Endothelial cell of umbilical vein (primary cell): ENCODE results near the gene TNS1. TPM values are rescaled to one million over a fixed set of nuclear protein-coding genes. Genes with fewer than 3 reads are reported as not detected.

ENCODE experiments used
- BruUV-seq: library from RNA; stranded (reverse); fragments of 400-500 nt; replicated peaks from 2 replicates; lab custom pipeline; 2021; lab: Mats Ljungman, UMichigan
- CTCF ChIA-PET: fragments of 300-600, 350-600 bp; sonication (Branson Sonifier 250); formaldehyde crosslinking; loops from one replicate; lab custom pipeline; 2021; ENCODE audit warnings: antibody characterized with exemption, inconsistent platforms; lab: Charles Lee
- POLR2A ChIA-PET: fragments of 300-600, 350-600 bp; sonication (Branson Sonifier 250); formaldehyde crosslinking; loops from one replicate; lab custom pipeline; 2021; ENCODE audit warnings: antibody characterized with exemption, inconsistent platforms; lab: Charles Lee
- DNase-seq: peaks from one replicate; pipeline ENCODE4 v3.0.0-alpha.2; 2011; ENCODE audit warnings: low read depth, low spot score
- FAIRE-seq: peaks from 2 replicates; lab custom pipeline; 2011; peaks lifted over from hg19 to GRCh38; lab: Jason Lieb, UNC
- H2AFZ ChIP-seq: 2 replicates; pipeline ENCODE4 v1.6.0; 2012; ENCODE audit warnings: low read depth, low read length, control low read depth, inconsistent platforms
- H3K27ac ChIP-seq: 2 replicates; pipeline ENCODE4 v1.5.1; 2011; ENCODE audit warnings: low read depth, mild to moderate bottlenecking, control low read depth, low read length, moderate library complexity; ENCODE audit not compliant: insufficient read depth
- H3K27me3 ChIP-seq, 2 experiments: 2 replicates each; pipeline versions ENCODE4 v1.6.0 to v1.6.1; 2011; ENCODE audit warnings: low read length in 2 of 2, mixed read lengths in 1 of 2; ENCODE audit not compliant: control insufficient read depth in 2 of 2, insufficient read depth in 2 of 2
- H3K36me3 ChIP-seq, 2 experiments: 2 replicates in 1 of 2; 3 replicates in 1 of 2; pipeline ENCODE4 v1.5.1; 2011; ENCODE audit warnings: low read length in 2 of 2, mild to moderate bottlenecking in 1 of 2, moderate library complexity in 1 of 2; ENCODE audit not compliant: control insufficient read depth in 2 of 2, insufficient read depth in 2 of 2; ENCODE audit errors: extremely low read depth in 1 of 2
- H3K4me1 ChIP-seq: 3 replicates; pipeline ENCODE4 v1.5.1; 2011; ENCODE audit warnings: mild to moderate bottlenecking, low read length; ENCODE audit not compliant: control insufficient read depth, insufficient read depth; ENCODE audit errors: extremely low read depth
- H3K4me2 ChIP-seq: 2 replicates; pipeline ENCODE4 v1.6.1; 2011; ENCODE audit warnings: low read length, control low read depth, mixed read lengths; ENCODE audit not compliant: insufficient read depth
- H3K4me3 ChIP-seq, 3 experiments: fragments of 200-600 bp in 1 of 3; sonication (generic), shearing (Covaris generic) in 1 of 3; replicated peaks in 1 of 3; 2 replicates each; pipeline ENCODE4 v1.5.1; 2011 to 2016; ENCODE audit warnings: control low read depth in 3 of 3, low read length in 3 of 3, mild to moderate bottlenecking in 2 of 3, inconsistent platforms in 1 of 3, low read depth in 1 of 3, moderate library complexity in 1 of 3; ENCODE audit not compliant: insufficient read depth in 1 of 3
- H3K79me2 ChIP-seq: 2 replicates; pipeline ENCODE4 v1.6.0; 2012; ENCODE audit warnings: low read length, inconsistent platforms; ENCODE audit not compliant: control insufficient read depth, insufficient read depth
- H3K9ac ChIP-seq: replicated peaks from 2 replicates; pipeline ENCODE3; 2011; ENCODE audit warnings: low read length, control low read depth; ENCODE audit not compliant: insufficient read depth; ENCODE audit errors: extremely low read depth
- H3K9me1 ChIP-seq: replicated peaks from 3 replicates; pipeline ENCODE4 v1.6.0; 2011; ENCODE audit warnings: mild to moderate bottlenecking, low read length; ENCODE audit not compliant: control insufficient read depth, insufficient read depth; ENCODE audit errors: extremely low read depth
- H3K9me3 ChIP-seq: replicated peaks from 2 replicates; pipeline ENCODE4 v1.5.1; 2012; ENCODE audit warnings: low read length, inconsistent platforms; ENCODE audit not compliant: control insufficient read depth, insufficient read depth
- H4K20me1 ChIP-seq: replicated peaks from 2 replicates; pipeline ENCODE3; 2011; ENCODE audit warnings: mild to moderate bottlenecking, low read length; ENCODE audit not compliant: control insufficient read depth, insufficient read depth; ENCODE audit errors: extremely low read depth
- CTCF ChIP-seq, 2 donors: IDR thresholded peaks; 1 replicate in 1 of 2; 2 replicates in 1 of 2; pipeline ENCODE4 v1.5.1; 2011; ENCODE audit warnings: low read length in 2 of 2, mild to moderate bottlenecking in 2 of 2, moderate library complexity in 2 of 2, control low read depth in 1 of 2, inconsistent platforms in 1 of 2, low read depth in 1 of 2; ENCODE audit not compliant: insufficient read depth in 1 of 2; ENCODE audit errors: extremely low read depth in 1 of 2
- EZH2 ChIP-seq: IDR thresholded peaks from 2 replicates; pipeline ENCODE4 v1.6.1; 2012; ENCODE audit warnings: borderline replicate concordance, low read depth, mild to moderate bottlenecking, moderate library complexity, low read length, inconsistent platforms; ENCODE audit not compliant: severe bottlenecking
- FOS ChIP-seq: IDR thresholded peaks from 2 replicates; pipeline ENCODE4 v1.6.1; 2011; ENCODE audit warnings: mild to moderate bottlenecking, low read length, moderate library complexity, borderline replicate concordance; ENCODE audit not compliant: insufficient read depth
- GATA2 ChIP-seq: IDR thresholded peaks from 2 replicates; pipeline ENCODE4 v1.7.0; 2011; ENCODE audit warnings: low read depth, mild to moderate bottlenecking, moderate library complexity, mixed read lengths, low read length; ENCODE audit not compliant: insufficient read length, insufficient read depth
- JUN ChIP-seq: IDR thresholded peaks from 2 replicates; pipeline ENCODE4 v1.6.1; 2011; ENCODE audit warnings: borderline replicate concordance, low read depth; ENCODE audit not compliant: insufficient read length, insufficient read depth
- MAX ChIP-seq: IDR thresholded peaks from 2 replicates; pipeline ENCODE4 v1.6.1; 2011; ENCODE audit not compliant: insufficient read depth, insufficient read length
- MYC ChIP-seq: IDR thresholded peaks from one replicate; pipeline ENCODE4 v1.6.1; 2011; ENCODE audit warnings: mild to moderate bottlenecking, low read depth, low read length
- POLR2A ChIP-seq: IDR thresholded peaks from 2 replicates; pipeline ENCODE4 v1.6.1; 2012; ENCODE audit warnings: low read depth, mild to moderate bottlenecking, control low read depth, low read length
- POLR2AphosphoS5 ChIP-seq: IDR thresholded peaks from 2 replicates; pipeline ENCODE4 v1.6.1; 2012; ENCODE audit warnings: low read depth, mild to moderate bottlenecking, control low read depth, low read length, moderate library complexity; ENCODE audit not compliant: insufficient read depth
- dilution Hi-C: fragments of 300-500 bp; cut with MboI; formaldehyde crosslinking; loops from one replicate; pipeline ENCODE4 v1.15.0; 2019; ENCODE audit warnings: low sequenced_read_pairs; ENCODE audit not compliant: extremely low pct_ligation_motif_present
- intact Hi-C: fragments of 100-400 bp; cut with micrococcal nuclease; formaldehyde crosslinking; loops from one replicate; pipeline ENCODE4 v1.10.0; 2022
- polyA plus RNA-seq, 4 experiments: library from polyadenylated mRNA; depleted of rRNA in 3 of 4; stranded (reverse) in 3 of 4; unstranded in 1 of 4; fragments of >200 nt; gene quantifications; 2 replicates each; pipeline versions ENCODE4 v1.2.1 to v1.2.3, GENCODE V29; 2011 to 2012; ENCODE audit warnings: missing spikeins in 1 of 4
- total RNA-seq: library from RNA; stranded (reverse); gene quantifications from 2 replicates; pipeline ENCODE4 v1.2.3, GENCODE V29; 2021

TNS1 gene
- total and polyA plus RNA-seq, 2 donors (not counting 3 experiments of a cell fraction or from before 2014, with no cell fraction given): 11.0 to 52.1 TPM

GRCh38 chr2:218009765-218010139 is 7.0 kb upstream of the TNS1 start:
- BruUV-seq: no TSS peak
- peaks cover 15% of the 10 kb centered on the region for H3K4me1 ChIP-seq
- ChIA-PET POLR2A (no interaction called here), CTCF (no interaction called here)
- H3K9me3 ChIP-seq: no peaks in the 10 kb centered on the region
- peak overlapping the region; percentile 58 for H3K4me2 ChIP-seq
- H3K4me3 ChIP-seq: peak overlapping the region; percentile 30 to 37 (median 36)
- DNase-seq (no peak), FAIRE-seq (no peak)
- peak overlapping the region; percentile 77 for H2AFZ ChIP-seq
- no peak overlapping the region for H3K27ac ChIP-seq
- peak overlapping the region; percentile 47 for H3K9ac ChIP-seq
- intact Hi-C loops (loop anchor here (1.0 kb wide), 1 partner anchor 16 kb away; no protein-coding TSS in a partner anchor), dilution Hi-C loops (no loop called here)
- H3K36me3 ChIP-seq: no peaks in the 10 kb centered on the region
- no peaks in the 10 kb centered on the region for H3K9me1 ChIP-seq
- no peaks in the 10 kb centered on the region for H4K20me1 ChIP-seq
- H3K27me3 ChIP-seq: peaks cover 0 to 6% of the 10 kb centered on the region in 2 experiments
- no peak for TF ChIP-seq POLR2AphosphoS5
- TF ChIP-seq GATA2: no peak
- TF ChIP-seq EZH2: peak; percentile 40
- TF ChIP-seq JUN: no peak
- TF ChIP-seq POLR2A: no peak
- no peaks in the 10 kb centered on the region for H3K79me2 ChIP-seq

- POLR2A ChIA-PET: no interaction called here
- dilution Hi-C loops: no loop called here
- H4K20me1 ChIP-seq: no peaks in the 10 kb centered on the region
- no peaks in the 10 kb centered on the region for H3K9me3 ChIP-seq
- CTCF ChIA-PET: interaction anchor here (2.3 kb wide), 2 partner anchors 16 to 223 kb away, joined by 22 to 46 read pairs; no protein-coding TSS in a partner anchor
- no peak overlapping the region for H3K27ac ChIP-seq
- no peak for TF ChIP-seq MYC
- no peak for TF ChIP-seq FOS
- TF ChIP-seq JUN: no peak
- no peak for TF ChIP-seq EZH2
- TF ChIP-seq GATA2: no peak
- TF ChIP-seq POLR2A: no peak
- no peak for TF ChIP-seq POLR2AphosphoS5
- no peak for TF ChIP-seq MAX
- no peak for TF ChIP-seq CTCF (IDR thresholded peaks at IDR 0.05; ENCODE audit: extremely low read depth in 1 of 2, insufficient read depth in 1 of 2, low read depth in 1 of 2, low read length in 2 of 2)
- H3K36me3 ChIP-seq: no peaks in the 10 kb centered on the region
- FAIRE-seq (no peak), DNase-seq (no peak)
- no peak overlapping the region for H3K4me3 ChIP-seq
- no peaks in the 10 kb centered on the region for H3K9me1 ChIP-seq
- intact Hi-C loops: no loop called here
- H2AFZ ChIP-seq: peak overlapping the region; percentile 28
- no peak overlapping the region for H3K9ac ChIP-seq
- H3K27me3 ChIP-seq: peaks cover 0 to 6% of the 10 kb centered on the region in 2 experiments
- no peaks in the 10 kb centered on the region for H3K79me2 ChIP-seq
- no peak overlapping the region for H3K4me2 ChIP-seq
- H3K4me1 ChIP-seq: peaks cover 15% of the 10 kb centered on the region
- BruUV-seq: no TSS peak
These were observed 6.4 kb upstream of the TNS1 start for GRCh38 chr2:218009231-218009630.
